Prostate gland (tissue), 2 donors: ENCODE results near the gene ITIH1.

Source experiments
- CTCF ChIP-seq, 4 experiments: fragments of 200-600 bp in 2 of 4; fragments of 450-650 bp in 2 of 4; sonication (generic) in 2 of 4; IDR thresholded peaks; 1 replicate in 3 of 4; 2 replicates in 1 of 4; pipeline ENCODE4 v1.5.1; 2016 to 2019; ENCODE audit warnings: antibody characterized with exemption in 4 of 4, mild to moderate bottlenecking in 2 of 4, moderate library complexity in 2 of 4
- POLR2A ChIP-seq: fragments of 450-650 bp; IDR thresholded peaks from one replicate; pipeline ENCODE4 v1.6.1; 2016; ENCODE audit warnings: antibody characterized with exemption, mild to moderate bottlenecking
- POLR2AphosphoS5 ChIP-seq: sonication (generic); formaldehyde crosslinking; IDR thresholded peaks from one replicate; pipeline ENCODE4 v1.6.1; 2017; ENCODE audit warnings: antibody characterized with exemption

GRCh38 chr3:52838561-52839267, 61.3 kb downstream of the ITIH1 start:
- TF ChIP-seq CTCF (IDR thresholded peaks at IDR 0.05) (no peak), POLR2AphosphoS5 (no peak), POLR2A (no peak)
